Activated CD4-positive, CD25-positive, alpha-beta regulatory T cell treated with anti-CD3 and anti-CD28 coated beads, Interleukin-2, amount 50 U/mL, for 24 hours (primary cell): Measurements from ENCODE around the gene NIPSNAP3A.

Source experiments
- ATAC-seq, 2 donors: fragments of 150-1000 bp; cut with Tn5 transposase; one replicate each; pipeline ENCODE4 v1.10.0; 2021; ENCODE audit warnings: mild to moderate bottlenecking in 1 of 2, moderate library complexity in 1 of 2

The NIPSNAP3A gene

GRCh38 chr9:104774831-104775573 is 27.5 kb downstream of the NIPSNAP3A start:
- ATAC-seq, result no peak

GRCh38 chr9:104775574-104775936 is 28.1 kb downstream of the NIPSNAP3A start:
- peak in 1 of 2 donors; percentile 38 for ATAC-seq

DNA sequence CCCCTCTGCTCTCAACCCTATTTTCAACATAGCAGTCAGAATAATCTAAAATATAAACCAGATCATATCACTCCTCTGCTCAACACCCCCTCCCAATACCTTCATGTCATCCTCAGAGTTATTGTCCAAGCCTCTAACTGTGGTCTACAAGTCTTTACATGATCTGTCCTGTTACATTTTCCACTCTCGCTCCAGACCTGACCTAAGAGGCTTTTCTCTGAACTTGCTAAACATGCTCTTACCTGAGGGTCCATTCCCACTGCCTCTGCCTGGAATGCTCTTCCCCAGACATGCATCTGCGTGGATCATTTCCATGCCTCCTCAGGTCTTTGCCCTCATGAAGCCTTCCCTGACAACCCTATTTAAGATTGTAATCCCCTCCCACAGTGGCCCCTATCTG is 28.5 kb downstream of the NIPSNAP3A start:
- ATAC-seq, result no peak

DNA sequence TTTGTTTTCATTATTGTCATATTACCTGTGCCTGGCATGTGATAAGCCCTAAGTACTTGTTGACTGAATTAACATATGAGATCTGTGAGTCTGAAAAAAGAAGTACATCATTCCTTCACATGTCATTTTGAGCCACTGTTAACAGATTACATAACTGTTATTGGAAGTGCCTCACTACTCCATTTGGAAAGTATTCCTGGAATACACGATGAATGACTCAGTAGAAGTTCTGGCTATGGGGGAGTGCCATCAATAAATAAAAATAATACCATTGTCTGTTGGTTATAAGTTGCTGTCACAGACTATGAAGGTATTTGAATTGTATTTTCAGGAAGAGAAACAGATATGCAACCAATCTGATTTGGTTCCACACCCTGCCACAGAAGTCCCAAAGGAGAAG is 29.3 kb downstream of the NIPSNAP3A start:
- no peak for ATAC-seq

DNA sequence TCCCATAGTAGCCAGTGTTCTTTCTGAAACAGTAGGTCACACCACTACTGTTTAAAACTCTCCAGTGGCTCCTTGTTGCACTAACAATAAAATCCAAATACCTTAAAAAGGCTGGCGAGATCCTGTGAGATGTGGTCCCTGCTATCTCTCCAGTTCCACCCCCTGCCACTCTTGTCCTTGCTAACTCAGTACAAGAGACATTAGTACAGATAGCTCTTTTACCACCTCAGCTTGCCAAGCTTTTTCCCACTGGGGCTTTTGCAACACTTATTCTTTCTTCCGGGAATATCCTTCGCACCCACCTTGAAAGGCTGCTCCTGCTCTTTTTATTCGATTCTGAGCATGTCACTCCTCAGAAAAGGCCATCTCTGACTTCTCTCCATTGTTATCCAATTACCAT is 31.3 kb downstream of the NIPSNAP3A start:
- no peak for ATAC-seq

GRCh38 chr9:104779334-104779733 is 31.9 kb downstream of the NIPSNAP3A start:
- no peak for ATAC-seq

- ATAC-seq, result no peak
Observed at GRCh38 chr9:104779946-104780535, 32.6 kb downstream of the NIPSNAP3A start.

DNA sequence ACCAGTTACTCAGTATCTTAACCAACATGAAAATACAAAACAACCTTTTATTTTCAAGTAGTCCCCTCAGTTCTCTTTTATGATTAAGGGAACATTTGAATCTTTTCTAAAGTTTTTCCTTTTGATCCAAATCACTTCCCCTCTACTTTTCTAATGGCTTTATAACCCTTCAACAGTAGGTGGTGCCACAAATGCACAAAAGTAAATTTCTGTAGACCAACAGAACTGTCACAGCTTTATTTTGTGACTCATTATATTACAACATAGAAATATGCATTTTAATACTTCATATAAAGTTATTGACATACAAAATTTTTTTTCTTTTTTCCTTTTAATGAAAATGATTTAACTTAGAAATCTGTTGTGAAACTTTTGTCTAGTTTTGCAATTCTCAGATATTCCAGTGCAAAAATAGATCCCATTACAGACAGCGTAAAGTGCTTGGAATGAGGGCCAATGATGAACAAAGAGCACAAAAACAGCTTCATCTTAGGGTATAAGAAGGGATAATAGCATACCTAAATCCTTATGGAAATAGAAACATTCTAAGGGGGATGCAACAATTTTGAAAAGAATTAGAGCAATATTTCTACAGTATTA is 33.4 kb downstream of the NIPSNAP3A start:
- no peak for ATAC-seq

GRCh38 chr9:104783588-104783987 is 36.1 kb downstream of the NIPSNAP3A start:
- no peak for ATAC-seq

- ATAC-seq, result no peak
Observed at GRCh38 chr9:104784098-104784497, 36.6 kb downstream of the NIPSNAP3A start.

GRCh38 chr9:104786293-104786692 is 38.8 kb downstream of the NIPSNAP3A start:
- ATAC-seq, result no peak

GRCh38 chr9:104787306-104788015 is 40.0 kb downstream of the NIPSNAP3A start:
- ATAC-seq, result no peak

DNA sequence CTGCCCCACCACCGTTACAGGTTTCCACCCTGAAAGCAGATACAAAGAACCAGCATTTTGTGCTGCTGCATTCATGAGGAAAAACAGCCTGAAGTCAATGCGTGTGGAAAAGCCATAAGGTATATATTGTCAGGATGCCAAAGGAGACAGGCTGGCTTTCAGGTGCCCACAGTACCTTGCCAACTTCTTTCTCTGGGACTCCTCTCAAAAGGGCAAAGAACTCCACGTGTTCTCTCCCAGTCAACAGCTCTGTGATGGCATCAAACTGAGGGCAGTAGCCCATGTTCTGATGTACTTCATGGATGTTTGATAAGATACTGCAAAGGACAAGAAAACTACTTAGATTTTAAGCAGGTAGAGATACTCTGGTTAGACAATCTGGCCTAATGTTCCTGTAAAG is 40.8 kb downstream of the NIPSNAP3A start:
- ATAC-seq, result no peak

DNA sequence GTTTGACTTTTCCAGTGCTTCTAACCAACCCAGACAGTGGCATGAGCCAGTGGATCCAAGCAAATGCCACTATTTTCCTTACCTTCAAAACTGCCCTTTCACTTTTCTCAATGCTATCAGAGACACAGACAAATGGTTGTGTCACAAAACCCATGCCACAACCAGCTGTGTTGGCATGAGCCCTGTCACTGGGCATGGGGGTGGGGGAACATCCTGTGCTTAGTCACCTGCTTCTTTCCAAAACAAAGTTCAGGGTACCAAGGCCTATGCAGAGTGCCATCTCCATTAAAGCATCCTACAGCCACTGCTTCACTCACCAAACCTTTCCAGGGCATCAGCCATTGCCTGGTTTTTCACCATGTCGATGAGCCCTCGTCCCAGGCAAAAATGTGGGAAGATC is 46.6 kb downstream of the NIPSNAP3A start:
- no peak for ATAC-seq

- no peak for ATAC-seq
Observed at GRCh38 chr9:104795082-104795481, 47.6 kb downstream of the NIPSNAP3A start.

GRCh38 chr9:104795857-104796256 is 48.4 kb downstream of the NIPSNAP3A start:
- ATAC-seq, result no peak

- ATAC-seq, result no peak
Observed at GRCh38 chr9:104798209-104798995, 50.9 kb downstream of the NIPSNAP3A start.

DNA sequence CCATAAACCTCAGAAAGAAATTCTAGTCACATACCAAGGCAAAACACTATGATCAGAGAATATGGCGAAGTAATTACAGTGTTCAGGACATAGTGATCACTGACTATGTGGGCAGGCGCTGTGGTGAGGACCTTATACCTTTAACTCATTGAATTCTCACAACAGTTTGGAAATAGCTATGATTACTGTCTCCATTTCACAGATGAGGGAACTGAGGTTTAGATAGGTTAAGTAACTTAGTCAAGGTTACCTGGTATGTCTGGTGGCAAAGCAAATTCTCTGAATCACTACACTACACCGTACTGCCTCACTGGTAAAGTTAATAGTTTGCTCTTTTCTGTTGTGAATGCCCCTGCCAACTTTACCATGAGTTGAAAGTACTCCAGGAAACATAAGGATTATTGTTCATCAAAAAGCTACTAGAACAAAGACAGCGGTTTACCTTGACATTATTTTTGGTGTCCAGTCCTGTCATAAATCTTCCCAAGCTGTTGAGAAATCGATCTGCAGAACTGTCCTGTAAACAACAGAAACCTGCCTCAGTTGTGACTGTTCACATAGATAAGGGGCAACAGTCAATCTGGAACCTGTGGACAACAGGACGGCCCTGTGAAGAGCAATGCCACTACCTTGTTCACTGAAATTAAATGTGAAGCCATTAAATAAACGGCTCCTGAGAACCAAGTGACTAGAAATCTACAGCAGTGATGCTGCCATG is 52.7 kb downstream of the NIPSNAP3A start:
- ATAC-seq, result no peak

DNA sequence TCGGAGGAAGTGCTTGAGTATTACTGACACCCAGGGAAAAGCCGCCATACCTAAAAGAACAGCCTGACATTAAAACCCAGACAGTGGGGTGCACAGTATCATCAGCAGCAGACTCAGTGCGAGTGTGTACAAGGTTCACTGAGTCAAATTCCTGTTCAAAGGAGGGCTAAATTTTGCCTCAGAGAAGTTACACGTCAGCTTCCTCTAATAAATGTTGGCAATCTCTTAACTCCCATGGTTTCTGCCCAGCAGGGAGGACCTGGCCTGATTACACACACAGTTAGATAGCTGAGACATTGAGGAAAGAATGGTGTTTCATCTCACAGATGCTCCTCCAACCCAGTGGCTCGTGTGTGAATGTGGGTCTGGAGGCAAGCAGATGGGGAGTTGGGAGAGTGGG is 54.6 kb downstream of the NIPSNAP3A start:
- ATAC-seq, result no peak

GRCh38 chr9:104802906-104803305 is 55.4 kb downstream of the NIPSNAP3A start:
- ATAC-seq, result no peak

DNA sequence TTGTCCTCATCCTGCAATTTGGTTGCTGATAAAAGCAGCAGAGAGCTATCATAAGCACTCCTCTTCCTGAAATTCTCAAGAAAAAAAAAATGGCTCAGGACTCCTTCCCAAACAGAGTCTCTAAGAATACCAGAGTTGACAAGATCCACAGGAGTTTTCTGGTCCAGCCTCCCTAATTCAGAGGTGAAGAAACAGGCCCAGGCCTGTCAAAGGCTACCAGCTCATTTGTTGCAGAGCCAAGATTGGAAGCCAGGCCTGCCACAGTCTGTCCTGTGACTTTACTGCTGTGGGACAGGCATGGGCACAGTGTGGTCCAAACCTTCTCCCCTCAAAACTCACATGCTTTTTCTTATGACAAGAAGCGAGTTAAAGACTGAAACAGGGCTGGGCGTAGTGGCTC is 58.0 kb downstream of the NIPSNAP3A start:
- no peak for ATAC-seq

- no peak for ATAC-seq
Observed at GRCh38 chr9:104808035-104808614, 60.6 kb downstream of the NIPSNAP3A start.
